HS-5 (cell line): ENCODE measurements around the gene BIK.

Experiments used
- DNase-seq: peaks from one replicate; pipeline ENCODE4 v3.0.0-alpha.2; 2012; ENCODE audit warnings: low read depth

BIK gene

GRCh38 chr22:43162412-43163150 is 52.0 kb downstream of the BIK start:
- no peak for DNase-seq

GRCh38 chr22:43163241-43163795 is 52.8 kb downstream of the BIK start:
- DNase-seq: no peak

- no peak for DNase-seq
Observed at GRCh38 chr22:43164636-43165035, 54.1 kb downstream of the BIK start.

- DNase-seq: no peak
Observed at GRCh38 chr22:43166132-43166930, 55.8 kb downstream of the BIK start.

- no peak for DNase-seq
Observed at GRCh38 chr22:43167001-43167589, 56.5 kb downstream of the BIK start.

GRCh38 chr22:43168471-43169309 is 58.1 kb downstream of the BIK start:
- no peak for DNase-seq

GRCh38 chr22:43169310-43170130 is 59.0 kb downstream of the BIK start:
- no peak for DNase-seq

GRCh38 chr22:43170131-43170480 is 59.6 kb downstream of the BIK start:
- DNase-seq: no peak

- no peak for DNase-seq
Observed at GRCh38 chr22:43171019-43171491, 60.5 kb downstream of the BIK start.

GRCh38 chr22:43171607-43172006 is 61.1 kb downstream of the BIK start:
- DNase-seq: no peak

GRCh38 chr22:43172191-43172590 is 61.6 kb downstream of the BIK start:
- DNase-seq: no peak

GRCh38 chr22:43173566-43173965 is 63.0 kb downstream of the BIK start:
- no peak for DNase-seq

GRCh38 chr22:43173976-43174720 is 63.6 kb downstream of the BIK start:
- DNase-seq: no peak

- no peak for DNase-seq
Observed at GRCh38 chr22:43174941-43175531, 64.5 kb downstream of the BIK start.

GRCh38 chr22:43176090-43176489 is 65.5 kb downstream of the BIK start:
- no peak for DNase-seq

- DNase-seq: no peak
Observed at GRCh38 chr22:43177479-43177878, 66.9 kb downstream of the BIK start.
